Measurements from ENCODE around the gene ALDH16A1. TPM values are rescaled to one million over a fixed set of nuclear protein-coding genes. Genes with fewer than 3 reads are reported as not detected.

Gene ALDH16A1
- total RNA-seq, 1 donor: 17.7 TPM

DNA sequence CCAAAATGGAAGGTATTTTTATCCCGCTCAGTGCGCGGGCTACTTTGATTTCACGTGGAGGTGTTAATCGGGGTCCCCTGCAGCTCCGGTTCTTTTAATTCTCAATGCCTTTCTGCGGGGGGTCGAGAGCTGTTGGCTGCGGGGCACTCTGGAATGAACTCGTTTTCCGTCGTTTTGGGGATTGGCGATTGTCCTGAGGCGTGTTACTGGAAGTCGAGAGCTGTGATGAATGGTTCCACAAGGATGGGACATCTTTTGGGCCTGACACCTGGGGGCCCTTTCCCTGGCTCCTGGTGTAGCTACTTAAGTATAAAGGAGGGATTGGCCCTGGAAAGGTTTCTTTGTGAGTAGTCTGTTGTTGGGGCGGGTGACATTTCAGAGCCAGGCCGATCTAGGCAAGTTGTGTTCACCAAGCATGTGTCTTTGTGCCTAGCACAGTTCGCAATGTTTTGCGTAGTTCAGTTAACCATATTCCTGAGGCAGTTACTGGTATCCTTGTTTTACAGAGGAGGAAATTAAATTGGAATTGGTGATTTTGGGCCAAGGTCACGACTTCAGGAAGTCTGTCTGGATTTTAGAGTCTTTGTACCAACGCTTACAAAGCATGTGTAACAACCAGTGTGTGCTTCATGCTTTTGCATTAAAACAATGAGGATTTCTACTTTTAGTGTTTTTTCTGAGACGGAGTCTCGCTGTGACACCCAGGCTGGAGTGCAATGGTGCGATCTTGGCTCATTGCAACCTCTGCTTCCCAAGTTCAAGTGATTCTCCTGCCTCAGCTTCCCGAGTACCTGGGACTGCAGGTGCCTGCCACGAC, 35.2 kb downstream of the ALDH16A1 start:
- TF ChIP-seq, protein P1, sequence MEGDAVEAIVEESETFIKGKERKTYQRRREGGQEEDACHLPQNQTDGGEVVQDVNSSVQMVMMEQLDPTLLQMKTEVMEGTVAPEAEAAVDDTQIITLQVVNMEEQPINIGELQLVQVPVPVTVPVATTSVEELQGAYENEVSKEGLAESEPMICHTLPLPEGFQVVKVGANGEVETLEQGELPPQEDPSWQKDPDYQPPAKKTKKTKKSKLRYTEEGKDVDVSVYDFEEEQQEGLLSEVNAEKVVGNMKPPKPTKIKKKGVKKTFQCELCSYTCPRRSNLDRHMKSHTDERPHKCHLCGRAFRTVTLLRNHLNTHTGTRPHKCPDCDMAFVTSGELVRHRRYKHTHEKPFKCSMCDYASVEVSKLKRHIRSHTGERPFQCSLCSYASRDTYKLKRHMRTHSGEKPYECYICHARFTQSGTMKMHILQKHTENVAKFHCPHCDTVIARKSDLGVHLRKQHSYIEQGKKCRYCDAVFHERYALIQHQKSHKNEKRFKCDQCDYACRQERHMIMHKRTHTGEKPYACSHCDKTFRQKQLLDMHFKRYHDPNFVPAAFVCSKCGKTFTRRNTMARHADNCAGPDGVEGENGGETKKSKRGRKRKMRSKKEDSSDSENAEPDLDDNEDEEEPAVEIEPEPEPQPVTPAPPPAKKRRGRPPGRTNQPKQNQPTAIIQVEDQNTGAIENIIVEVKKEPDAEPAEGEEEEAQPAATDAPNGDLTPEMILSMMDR (IDR thresholded peaks at IDR 0.05; ENCODE audit: insufficient read depth, low read depth, low read length): no peak
- no peak for DNase-seq (ENCODE audit: low read depth)
- H3K4me3 ChIP-seq (ENCODE audit: low read depth, low read length): peak overlapping the region; percentile 83

DNA sequence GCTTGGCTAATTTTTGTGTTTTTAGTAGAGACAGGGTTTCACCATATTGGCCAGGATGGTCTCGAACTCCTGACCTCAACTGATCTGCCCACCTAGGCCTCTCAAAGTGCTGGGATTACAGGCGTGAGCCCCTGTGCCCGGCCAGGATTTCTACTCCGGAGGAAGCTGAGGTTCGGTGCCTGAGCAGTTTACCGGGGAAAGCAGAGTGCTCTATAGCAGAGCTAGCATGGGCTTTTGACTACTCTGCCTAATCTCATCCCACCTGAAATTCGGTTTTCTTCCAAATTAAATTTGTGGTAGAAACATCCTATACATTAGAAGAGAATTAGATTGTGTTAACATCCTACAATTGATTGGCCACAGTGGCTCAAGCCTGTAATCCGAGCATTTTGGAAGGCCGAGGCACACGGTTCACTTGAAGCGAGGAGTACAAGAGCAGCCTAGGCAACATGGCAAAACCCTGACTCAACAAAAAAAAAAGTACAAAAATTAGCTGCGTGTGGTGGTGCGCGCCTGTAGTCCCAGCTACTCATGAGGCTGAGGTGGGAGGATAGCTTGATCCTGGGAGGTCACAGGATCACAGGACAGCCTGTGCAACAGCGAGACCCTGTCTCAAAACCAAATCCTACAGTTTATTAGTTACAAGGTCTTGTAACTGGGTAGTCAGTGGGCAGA, 36.0 kb downstream of the ALDH16A1 start:
- no peak for DNase-seq (ENCODE audit: low read depth)
- TF ChIP-seq, protein P1 (IDR thresholded peaks at IDR 0.05; ENCODE audit: insufficient read depth, low read depth, low read length): no peak
- H3K4me3 ChIP-seq (ENCODE audit: low read depth, low read length): peak overlapping the region; percentile 83

DNA sequence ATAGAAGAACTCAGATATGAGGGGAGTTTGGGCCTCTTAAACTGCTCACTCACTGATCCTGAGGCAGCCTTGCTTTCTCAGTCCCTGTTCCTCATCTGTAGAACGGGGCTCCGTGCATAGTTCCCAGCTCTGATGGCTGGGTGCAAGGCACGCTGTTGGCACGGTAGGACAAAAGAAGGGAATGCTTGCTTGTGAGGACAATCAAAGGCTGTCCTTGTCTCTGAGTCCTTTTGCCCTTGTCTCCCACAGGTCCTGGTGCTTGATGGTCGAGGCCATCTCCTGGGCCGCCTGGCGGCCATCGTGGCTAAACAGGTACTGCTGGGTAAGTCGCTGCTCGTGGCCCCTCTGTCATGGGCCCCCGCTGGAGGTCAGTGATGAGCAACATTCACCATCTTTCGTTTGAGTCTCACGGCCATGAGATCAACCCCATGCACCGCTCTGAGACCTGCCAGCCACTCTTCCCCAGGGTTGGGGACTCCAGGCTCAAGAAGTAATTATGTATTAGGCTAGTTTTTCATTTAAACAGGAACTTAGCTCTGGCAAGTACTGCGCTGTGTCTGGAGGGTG, 36.7 kb downstream of the ALDH16A1 start:
- peak overlapping the region; percentile 83 for H3K4me3 ChIP-seq (ENCODE audit: low read depth, low read length)
- DNase-seq (ENCODE audit: low read depth): no peak
- TF ChIP-seq, protein P1 (IDR thresholded peaks at IDR 0.05; ENCODE audit: insufficient read depth, low read depth, low read length): no peak

DNA sequence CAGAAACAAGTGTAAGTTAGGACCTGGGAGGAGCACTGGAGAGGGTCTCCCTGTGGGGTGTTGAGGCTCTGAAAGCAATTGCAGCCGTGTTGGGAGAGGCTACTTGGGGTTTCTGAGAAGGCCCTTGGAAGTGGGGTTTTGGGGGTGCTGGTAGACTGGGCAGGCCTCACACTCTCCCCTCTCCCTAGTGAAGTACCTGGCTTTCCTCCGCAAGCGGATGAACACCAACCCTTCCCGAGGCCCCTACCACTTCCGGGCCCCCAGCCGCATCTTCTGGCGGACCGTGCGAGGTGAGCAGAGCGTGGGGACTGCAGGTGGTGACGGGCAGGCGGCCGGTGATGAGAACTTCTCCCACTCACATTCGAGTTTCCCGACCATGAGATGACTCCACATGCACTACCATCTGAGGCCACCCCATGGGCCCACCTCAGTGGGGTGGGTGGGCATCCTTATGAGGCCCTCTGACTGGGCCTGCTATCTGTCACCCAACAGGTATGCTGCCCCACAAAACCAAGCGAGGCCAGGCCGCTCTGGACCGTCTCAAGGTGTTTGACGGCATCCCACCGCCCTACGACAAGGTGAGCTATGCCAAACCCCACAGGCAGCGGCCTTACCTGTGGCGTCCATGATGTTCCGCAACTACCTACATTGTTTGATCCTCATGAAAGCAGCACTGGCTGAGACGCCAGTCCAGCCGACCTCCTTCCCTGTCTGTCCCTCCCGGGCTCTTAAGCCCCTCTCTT, 37.4 kb downstream of the ALDH16A1 start:
- no peak overlapping the region for H3K4me3 ChIP-seq (ENCODE audit: low read depth, low read length)
- no peak for DNase-seq (ENCODE audit: low read depth)
- TF ChIP-seq, protein P1 (IDR thresholded peaks at IDR 0.05; ENCODE audit: insufficient read depth, low read depth, low read length): no peak

DNA sequence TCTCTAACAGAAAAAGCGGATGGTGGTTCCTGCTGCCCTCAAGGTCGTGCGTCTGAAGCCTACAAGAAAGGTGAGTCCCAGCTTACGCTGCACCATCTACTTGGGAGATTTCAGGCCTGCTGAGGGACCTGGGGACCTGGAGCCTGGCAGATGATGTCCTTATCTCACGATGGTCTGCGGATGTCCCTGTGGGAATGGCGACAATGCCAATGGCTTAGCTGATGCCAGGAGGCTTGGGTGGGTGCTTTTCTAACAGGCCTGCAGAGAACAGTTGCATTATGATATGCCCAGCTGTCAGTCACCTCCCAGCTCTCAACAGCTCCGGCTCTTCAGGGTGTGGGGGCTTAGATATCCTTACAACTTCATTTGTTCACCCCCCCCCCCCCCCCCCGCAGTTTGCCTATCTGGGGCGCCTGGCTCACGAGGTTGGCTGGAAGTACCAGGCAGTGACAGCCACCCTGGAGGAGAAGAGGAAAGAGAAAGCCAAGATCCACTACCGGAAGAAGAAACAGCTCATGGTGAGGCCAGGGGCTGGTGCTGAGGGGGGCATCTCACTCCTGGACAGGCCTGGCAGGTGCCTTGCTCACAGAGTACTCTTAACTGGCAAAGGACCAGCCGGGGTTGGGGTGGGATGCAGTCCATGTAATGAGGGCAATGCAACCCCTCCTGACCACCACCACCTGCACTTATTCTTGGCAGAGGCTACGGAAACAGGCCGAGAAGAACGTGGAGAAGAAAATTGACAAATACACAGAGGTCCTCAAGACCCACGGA, 38.2 kb downstream of the ALDH16A1 start:
- TF ChIP-seq, protein P1 (IDR thresholded peaks at IDR 0.05; ENCODE audit: insufficient read depth, low read depth, low read length): no peak
- H3K4me3 ChIP-seq (ENCODE audit: low read depth, low read length): no peak overlapping the region
- DNase-seq (ENCODE audit: low read depth): no peak

Data from fibroblast of villous mesenchyme (primary cell).